A204.1 (cell line): ENCODE measurements around the gene CCDC18.
A peak's percentile ranks its signal among the peaks of the same experiment; 100 is the strongest.
"Not testable (repeated sequence)": the region's sequence is repeated elsewhere in the genome, so short reads cannot be mapped to it uniquely, and the experiment has no call there.

Experiments
- FAIRE-seq: peaks from 2 replicates; lab custom pipeline; 2012; peaks lifted over from hg19 to GRCh38; lab: Jason Lieb, UNC

Gene CCDC18

DNA sequence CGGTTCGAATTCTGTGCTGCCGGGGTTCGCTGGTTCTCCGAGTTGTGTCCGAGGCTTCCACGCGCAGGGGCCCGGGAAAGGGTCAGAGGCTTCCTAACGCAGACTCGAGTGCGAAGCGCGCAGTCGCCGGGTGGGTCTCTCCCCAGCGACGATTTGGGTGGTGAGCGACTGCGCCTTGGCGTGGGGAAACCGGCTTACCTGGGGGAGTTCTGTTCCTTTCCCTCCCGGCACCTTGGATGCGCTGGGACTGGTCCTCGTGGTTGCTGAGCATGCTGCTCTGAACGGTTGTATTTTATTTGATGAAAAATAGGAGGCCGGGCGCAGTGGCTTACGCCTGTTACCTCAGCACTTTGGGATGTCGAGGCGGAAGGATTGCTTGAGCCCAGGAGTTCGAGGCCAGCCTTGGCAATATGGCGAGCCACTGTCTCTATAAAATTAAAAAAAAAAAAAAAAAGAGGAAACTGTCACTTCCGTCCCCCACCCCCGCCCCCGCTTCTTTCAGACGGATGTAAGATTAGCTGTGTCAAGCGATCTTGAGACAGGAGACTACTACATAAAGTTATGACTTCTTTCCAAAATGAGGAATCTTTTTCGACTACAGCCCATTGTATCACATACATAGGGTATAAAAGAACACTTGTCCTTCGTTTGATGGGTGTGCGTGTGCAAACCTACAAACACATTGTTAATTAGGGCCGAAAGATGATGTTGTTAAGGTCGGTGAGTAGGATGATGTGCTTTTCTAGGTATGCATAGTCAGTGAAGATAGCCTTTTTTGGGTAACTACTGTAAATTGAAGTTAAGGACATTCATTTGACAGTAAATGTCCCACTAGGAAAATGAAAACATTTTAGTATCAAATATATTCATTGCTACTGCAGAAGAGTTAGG, at the start of gene CCDC18:
Gene CCDC18, plus strand, starts transcription at position 2 of the 891 bp plus-strand sequence. CDS start 2,638 bp downstream, outside the sequence.
- no peak for FAIRE-seq

DNA sequence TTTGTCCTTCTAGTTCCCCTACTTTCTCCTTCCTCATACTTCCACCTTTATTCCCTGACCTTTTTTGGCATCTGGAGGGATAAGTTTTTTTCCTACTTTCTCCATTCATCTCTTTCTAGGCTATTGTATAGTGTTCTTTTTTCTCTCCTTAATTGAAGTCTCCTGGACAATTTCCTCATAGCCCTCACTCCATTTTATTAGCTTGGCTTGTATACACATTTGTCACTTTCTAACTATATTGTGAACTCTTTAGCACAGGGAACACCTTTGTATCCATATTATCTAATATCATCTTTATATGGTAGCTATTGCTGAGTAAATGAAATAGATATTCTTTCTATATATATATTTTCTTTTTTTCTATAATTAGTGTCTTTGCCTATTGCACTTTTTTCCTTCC, 47.9 kb upstream of the CCDC18 start:
- no peak for FAIRE-seq

DNA sequence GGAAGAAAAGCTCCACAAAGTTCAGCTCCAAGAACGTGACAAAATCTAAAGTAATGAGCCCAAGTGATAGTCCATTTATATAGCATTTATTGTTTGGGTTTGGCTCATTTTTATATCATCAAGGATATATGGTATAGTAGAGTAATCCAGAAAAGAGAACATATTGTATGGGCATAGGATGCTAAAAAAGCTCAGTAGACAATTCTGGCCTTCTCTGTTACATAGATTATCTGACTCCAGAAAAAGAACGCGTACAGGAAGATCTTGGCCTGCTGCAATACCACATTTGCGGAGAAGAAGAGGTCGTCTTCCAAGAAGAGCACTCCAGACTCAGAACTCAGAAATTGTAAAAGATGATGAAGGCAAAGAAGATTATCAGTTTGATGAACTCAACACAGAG, 44.1 kb upstream of the CCDC18 start:
- FAIRE-seq = no peak

- FAIRE-seq = peak; percentile 34
These were observed 42.8 kb upstream of the CCDC18 start for GRCh38 chr1:93137604-93138292.

- FAIRE-seq = no peak
These were observed 40.4 kb upstream of the CCDC18 start for GRCh38 chr1:93140106-93140505.

DNA sequence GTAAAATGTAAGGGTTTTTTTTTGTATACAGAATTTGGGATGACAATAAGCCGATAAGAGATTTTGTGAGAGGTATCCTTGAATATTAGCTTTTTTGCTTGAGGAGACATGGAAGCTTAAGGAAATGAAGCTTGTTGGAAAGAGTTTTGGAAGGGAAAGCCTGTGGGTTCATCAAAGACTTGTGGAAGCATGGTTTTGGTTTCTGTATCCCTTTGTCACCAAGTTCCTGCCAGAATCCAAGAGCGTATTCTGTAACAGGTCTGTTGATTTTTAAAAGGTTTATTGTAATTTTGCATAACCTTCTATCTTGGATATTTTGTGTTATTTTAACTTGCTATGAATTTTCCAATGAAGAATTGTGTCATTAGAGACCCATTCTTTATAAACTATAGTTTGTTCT, 38.4 kb upstream of the CCDC18 start:
- no peak for FAIRE-seq

GRCh38 chr1:93143136-93143535, 37.4 kb upstream of the CCDC18 start:
- no peak for FAIRE-seq

DNA sequence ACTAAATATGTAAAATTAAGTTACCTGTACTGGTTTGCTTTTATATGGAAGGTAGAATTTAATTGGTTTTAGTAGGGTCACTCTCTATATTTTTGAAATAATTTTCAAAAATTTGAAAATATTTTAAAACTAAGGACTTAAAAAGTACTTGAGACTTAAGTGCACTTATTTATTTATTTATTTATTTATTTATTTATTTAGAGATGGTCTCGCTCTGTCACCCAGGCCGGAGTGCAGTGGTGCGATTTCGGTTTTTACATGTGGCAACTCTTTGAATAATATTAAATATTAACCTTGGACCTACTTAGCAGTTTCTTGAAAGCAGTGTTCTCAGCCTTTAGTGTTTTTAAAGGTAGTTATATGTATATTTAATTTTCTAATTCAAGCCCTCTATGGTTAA, 36.8 kb upstream of the CCDC18 start:
- FAIRE-seq = no peak

DNA sequence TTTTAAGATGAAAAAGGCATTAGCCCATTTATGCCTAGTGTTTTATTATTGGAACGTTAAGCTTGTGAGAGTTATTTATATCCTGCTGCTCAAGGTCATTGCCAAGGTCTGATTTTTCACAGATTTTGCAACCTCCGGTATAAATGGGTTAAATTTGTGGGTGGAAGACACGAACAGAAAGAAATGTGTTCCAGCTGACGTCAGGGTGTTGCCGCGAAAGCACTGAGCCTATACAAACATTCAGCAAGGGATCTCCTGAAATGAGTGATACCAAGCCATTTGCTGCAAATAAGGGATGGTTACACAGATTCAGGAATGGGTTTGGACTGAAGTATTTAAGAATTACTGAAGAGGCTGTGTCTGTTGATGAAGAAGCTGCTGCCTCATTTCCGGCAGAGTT, 32.5 kb upstream of the CCDC18 start:
- no peak for FAIRE-seq

GRCh38 chr1:93150729-93151128, 29.8 kb upstream of the CCDC18 start:
- FAIRE-seq = no peak

GRCh38 chr1:93151474-93151873, 29.1 kb upstream of the CCDC18 start:
- FAIRE-seq = no peak

DNA sequence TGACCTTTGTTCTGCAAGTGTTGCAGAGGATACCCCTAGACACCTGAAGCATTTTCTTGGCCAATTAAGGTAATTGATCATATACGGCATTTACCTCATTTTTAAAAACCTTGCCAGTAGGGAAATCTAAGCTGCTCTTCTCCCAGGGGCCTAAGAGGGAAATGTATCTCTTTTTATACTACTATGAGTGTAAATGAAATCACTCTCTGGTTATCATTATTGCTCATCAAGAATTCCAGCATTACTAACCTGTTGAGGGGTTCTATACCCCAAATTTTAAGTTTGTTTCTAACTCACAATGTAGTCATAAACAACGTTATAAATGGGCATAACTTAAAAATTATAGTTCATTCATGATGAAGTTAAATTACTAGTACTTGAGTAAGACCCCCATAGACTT, 27.7 kb upstream of the CCDC18 start:
- no peak for FAIRE-seq

DNA sequence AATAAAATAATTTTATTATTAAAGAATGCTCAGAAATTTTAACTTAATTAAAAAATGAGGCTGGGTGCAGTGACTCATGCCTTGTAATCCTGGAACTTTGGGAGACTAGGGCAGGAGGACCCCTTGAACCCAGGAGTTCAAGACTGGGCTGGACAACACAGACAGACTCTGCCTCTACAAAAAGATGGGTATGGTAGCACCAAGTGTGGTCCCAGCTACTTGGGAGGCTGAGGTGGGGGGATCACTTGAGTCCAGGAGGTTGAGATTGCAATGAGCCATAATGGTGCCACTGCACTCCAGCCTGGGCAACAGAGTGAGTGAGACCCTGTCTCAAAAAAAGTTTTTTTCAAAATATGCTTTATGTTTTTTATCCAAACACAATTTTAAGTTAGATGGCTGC, 25.6 kb upstream of the CCDC18 start:
- no peak for FAIRE-seq

GRCh38 chr1:93155335-93155734, 25.2 kb upstream of the CCDC18 start:
- FAIRE-seq = no peak

DNA sequence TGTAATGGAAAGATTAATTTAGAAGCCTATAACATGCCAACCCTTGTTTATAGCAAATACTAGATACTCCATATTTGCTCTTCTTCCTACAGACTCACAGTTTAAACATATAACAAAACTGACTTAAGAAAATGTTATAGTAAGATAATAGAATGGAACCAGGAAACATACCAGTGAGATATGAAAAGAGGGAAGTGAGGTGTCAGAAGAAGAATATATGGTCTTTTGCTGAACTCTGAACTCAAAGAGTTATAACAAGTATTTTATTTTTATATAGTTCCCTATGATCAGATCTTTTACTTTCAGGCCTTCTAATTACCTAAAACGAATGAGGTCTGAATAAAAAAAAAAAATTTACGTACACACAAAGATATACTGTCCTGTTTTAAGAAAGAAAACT, 21.2 kb upstream of the CCDC18 start:
- no peak for FAIRE-seq

- FAIRE-seq = not testable (repeated sequence)
These were observed 17.2 kb upstream of the CCDC18 start for GRCh38 chr1:93163314-93163713.

DNA sequence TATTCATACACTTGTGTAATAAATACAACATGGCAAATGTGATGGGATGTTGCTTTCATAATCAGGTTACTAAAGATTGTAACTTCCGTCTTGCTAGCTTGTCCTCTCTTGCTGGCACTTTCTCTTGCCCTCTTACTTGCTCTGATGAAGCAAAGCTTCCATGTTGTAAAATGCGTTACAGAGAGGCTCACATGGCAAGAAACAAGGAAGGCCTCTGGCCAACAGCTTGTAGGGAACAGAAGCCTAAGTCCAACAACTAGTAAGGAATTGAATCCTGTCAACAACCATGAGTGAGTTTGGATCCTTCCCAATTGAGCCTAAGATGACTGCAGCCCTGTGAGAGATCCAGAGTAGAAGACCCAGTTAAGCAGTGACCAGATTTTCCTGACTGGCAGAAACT, 15.7 kb upstream of the CCDC18 start:
- no peak for FAIRE-seq

DNA sequence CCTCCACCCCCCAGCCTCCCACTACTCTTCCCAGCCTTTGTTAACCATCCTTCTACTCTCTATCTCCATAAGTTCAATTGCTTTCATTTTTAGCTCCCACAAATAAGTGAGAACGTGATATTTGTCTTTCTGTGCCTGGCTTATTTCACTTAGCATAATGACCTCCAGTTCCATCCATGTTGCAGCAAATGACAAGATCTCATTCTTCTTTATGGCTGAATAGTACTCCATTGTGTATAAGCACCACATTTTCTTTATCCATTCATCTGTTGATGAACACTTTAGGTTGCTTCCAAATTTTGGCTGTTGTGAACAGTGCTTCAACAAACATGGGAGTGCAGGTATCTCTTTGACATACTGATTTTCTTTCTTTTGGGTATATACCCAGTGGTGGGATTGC, 14.6 kb upstream of the CCDC18 start:
- not testable (repeated sequence) for FAIRE-seq

DNA sequence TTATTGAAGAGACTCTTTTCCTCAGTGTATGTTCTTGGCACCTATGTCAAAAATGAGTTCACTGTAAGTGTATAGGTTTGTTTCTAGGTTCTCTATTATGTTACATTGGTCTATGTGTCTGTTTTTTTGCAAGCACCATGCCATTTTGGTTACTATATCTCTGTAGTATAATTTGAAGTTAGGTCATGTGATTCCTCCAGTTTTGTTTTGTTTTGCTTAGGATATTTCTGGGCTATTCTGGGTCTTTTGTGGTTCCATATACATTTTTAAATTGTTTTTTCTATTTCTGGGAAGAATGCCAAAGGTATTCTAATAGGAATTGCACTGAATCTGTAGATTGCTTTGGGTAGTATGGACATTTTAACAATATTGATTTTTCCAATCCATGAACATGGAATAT, 13.5 kb upstream of the CCDC18 start:
- FAIRE-seq = no peak

- not testable (repeated sequence) for FAIRE-seq
These were observed 10.3 kb upstream of the CCDC18 start for GRCh38 chr1:93170141-93170678.

DNA sequence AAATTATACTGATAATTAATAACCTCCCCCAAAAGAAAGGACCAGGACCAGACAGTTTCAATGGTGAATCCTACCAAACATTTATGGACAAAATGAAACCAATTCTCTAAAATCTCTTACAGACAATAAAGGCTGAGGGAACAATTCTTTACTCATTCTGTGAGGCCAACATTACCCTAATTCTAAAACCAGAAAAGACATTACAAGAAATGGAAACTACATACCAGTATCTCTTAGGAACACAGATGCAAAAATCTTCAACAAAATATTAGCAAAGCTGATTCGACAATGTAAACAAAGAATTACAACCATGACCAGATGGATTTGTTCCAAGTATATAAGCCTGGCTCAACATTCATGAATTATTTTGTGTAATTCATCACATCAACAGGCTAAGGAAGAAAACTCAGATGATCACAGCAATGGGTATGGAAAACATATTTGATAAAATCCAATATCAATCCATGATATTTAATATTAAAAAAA, 8.9 kb upstream of the CCDC18 start:
- FAIRE-seq = no peak

GRCh38 chr1:93172778-93173177, 7.7 kb upstream of the CCDC18 start:
- no peak for FAIRE-seq

GRCh38 chr1:93174638-93175037, 5.9 kb upstream of the CCDC18 start:
- not testable (repeated sequence) for FAIRE-seq
